Stimulated activated CD4-positive, alpha-beta T cell treated with anti-CD3 and anti-CD28 coated beads, Interleukin-12 subunit alpha, Interleukin-12 subunit beta, amount 100 ng/mL, for 4 hours (primary cell): ENCODE results near the gene D2HGDH.
A peak's percentile ranks its signal among the peaks of the same experiment; 100 is the strongest.
"Not testable (repeated sequence)": the region's sequence is repeated elsewhere in the genome, so short reads cannot be mapped to it uniquely, and the experiment has no call there.

Source experiments
- DNase-seq: peaks from one replicate; pipeline ENCODE4 v3.0.0-alpha.2; 2020

The D2HGDH gene

GRCh38 chr2:241771286-241772062 is 37.0 kb downstream of the D2HGDH start:
- DNase-seq = no peak

- no peak for DNase-seq
Observed at GRCh38 chr2:241772063-241772499, 37.7 kb downstream of the D2HGDH start.

GRCh38 chr2:241773511-241774418 is 39.3 kb downstream of the D2HGDH start:
- DNase-seq = no peak

GRCh38 chr2:241774419-241775222 is 40.2 kb downstream of the D2HGDH start:
- no peak for DNase-seq

- DNase-seq = no peak
Observed at GRCh38 chr2:241775223-241776177, 41.1 kb downstream of the D2HGDH start.

GRCh38 chr2:241776336-241777169 is 42.1 kb downstream of the D2HGDH start, which contains the start of gene GAL3ST2:
TSS of gene GAL3ST2 (plus strand) at chr2:241776822. CDS start at chr2:241776956, 134 bp downstream.
- DNase-seq = no peak

- no peak for DNase-seq
Observed at GRCh38 chr2:241777170-241777685, 42.8 kb downstream of the D2HGDH start.

GRCh38 chr2:241777686-241778627 is 43.5 kb downstream of the D2HGDH start:
- no peak for DNase-seq

GRCh38 chr2:241780939-241781569 is 46.6 kb downstream of the D2HGDH start:
- DNase-seq = no peak

GRCh38 chr2:241782053-241782452 is 47.6 kb downstream of the D2HGDH start:
- not testable (repeated sequence) for DNase-seq

GRCh38 chr2:241788135-241788534 is 53.7 kb downstream of the D2HGDH start:
- DNase-seq = no peak

GRCh38 chr2:241788572-241788971 is 54.1 kb downstream of the D2HGDH start:
- peak; percentile 26 for DNase-seq

GRCh38 chr2:241791385-241791784 is 57.0 kb downstream of the D2HGDH start:
- not testable (repeated sequence) for DNase-seq

- DNase-seq = no peak
Observed at GRCh38 chr2:241793385-241793784, 59.0 kb downstream of the D2HGDH start.

GRCh38 chr2:241794250-241794823 is 59.9 kb downstream of the D2HGDH start:
- DNase-seq = no peak

GRCh38 chr2:241795021-241795999 is 60.9 kb downstream of the D2HGDH start:
- no peak for DNase-seq

GRCh38 chr2:241796209-241796608 is 61.8 kb downstream of the D2HGDH start:
- no peak for DNase-seq
